GM19372 (cell line): Measurements from ENCODE around the gene FAM114A1.
"Not testable (repeated sequence)": the region's sequence is repeated elsewhere in the genome, so short reads cannot be mapped to it uniquely, and the experiment has no call there.

Experiments
- ATAC-seq: cut with Tn5 transposase; IDR thresholded peaks from one replicate; pipeline ENCODE4 v1.9.1; 2021; ENCODE audit warnings: mild to moderate bottlenecking, low read depth, moderate library complexity; ENCODE audit not compliant: unreplicated experiment

Gene FAM114A1

DNA sequence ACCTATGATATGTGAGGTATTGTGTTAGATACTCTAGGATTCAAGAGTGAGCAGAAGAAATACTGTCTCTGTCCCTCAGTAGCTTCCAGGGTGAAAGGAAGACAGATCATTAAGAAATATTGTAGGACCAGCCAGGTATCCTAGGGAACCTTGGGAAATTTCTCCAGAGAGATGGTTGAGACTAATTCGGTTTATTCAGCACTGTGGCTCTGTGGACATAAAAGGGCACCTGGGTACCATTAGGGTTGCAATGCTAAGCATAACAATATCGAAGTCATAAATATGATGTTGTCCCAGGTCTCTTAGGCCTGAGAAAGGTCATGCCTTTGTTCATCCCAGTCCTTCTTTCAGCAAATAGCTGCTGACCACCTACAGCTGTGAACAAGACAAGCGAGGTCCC, 61.0 kb downstream of the FAM114A1 start:
- ATAC-seq, result no peak

DNA sequence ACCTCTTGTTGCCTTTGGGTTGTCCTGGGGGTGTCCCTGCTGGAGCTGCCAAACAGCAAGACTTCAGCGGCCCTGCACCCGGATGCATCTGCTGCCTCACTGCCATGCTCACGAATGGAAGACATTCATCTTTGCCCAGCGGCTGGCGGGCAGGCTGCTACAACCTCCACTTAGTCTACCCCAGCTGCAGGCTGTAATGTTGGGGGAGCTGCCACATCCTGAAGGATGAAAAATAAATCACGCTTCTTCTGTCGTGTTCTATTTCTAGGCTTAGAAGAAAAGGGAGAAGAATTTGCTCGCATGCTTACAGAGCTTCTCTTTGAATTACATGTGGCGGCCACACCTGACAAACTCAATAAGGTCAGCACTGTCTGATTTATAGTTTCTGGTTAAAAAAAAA, 61.4 kb downstream of the FAM114A1 start:
- no peak for ATAC-seq

DNA sequence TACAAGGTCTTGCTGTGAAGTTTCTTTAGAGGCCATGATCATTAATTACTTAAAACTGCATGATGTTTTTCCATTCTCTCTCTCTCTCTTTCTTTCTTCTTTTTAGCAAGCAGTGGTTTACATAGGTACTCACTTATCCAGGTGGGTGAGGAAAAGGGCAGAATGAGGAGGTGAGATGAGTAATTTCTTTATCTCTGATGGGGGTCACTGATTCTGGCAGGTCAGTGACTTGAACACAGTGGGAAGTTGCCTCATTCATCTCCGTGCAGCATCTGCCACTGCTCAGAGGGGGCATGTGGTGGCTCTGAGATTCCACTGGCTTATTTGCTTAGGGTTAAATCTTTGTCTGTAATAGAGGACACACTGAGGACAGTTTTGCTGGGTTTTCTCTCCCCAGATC, 62.6 kb downstream of the FAM114A1 start:
- ATAC-seq, result no peak

DNA sequence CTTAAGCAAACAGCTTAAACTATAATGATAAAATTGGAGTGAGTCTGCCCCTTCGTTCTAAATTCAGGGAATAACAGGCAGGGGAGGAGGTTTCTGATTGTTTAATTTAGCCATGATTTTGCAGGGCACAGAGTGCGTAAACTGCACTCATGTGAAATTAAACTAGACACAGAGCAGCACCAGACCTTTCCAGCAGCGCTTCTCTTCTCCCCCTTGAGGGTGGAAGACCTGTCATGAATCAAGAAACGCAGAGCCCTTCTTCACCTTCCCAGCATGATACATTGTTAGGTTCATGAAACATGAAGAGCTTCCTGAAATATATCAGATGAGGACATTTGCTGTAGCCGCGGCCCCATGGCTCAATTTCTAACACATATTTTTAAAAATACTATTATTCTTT, 63.1 kb downstream of the FAM114A1 start:
- no peak for ATAC-seq

DNA sequence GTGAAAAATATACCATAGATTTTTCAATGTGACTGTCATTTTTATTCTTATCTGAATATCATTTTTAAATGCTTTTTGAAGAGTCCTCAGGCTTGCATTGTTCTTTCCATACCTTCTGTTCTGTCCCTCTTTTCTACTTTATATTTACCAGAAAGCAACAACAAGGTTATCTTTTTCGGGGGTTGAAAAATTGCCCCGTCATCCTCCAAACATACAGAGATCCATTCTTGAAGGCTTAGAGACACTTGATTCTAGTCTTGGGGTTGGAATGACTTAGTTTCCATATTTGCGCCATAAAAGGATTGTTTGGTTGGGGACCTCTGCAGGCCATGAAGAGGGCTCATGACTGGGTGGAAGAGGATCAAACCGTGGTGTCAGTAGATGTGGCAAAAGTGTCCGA, 63.5 kb downstream of the FAM114A1 start:
- no peak for ATAC-seq

DNA sequence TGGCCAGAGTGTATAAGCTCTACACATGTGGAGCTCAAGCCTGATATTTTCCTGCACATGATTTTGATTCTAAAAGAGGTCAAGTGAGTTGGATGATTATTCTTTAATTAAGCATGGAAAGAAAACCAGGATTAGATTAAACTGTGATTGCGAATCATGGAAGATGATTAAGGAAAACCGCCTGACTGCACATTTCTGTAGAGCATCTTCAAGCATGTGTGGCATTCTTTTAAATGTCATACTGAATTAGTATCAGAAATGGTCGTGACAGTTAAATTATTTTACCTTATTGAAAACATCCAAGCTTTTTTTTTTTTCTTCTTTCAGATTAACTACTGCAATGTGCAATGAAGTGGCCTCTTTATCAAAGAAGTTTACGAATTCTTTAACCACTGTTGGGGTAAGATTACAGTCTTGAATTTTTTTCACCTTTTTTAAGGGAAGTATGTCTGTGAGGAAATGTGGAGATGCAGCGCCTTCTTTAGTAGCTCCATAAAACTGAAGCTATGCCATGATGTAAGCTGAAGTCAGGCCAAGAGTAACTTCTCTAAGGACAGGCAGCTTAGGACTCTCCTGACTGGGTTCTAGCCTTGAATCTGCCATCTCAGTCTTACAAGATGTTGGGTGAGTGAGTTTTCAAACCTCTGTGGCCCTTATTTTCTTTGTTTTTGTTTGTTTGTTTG, 67.9 kb downstream of the FAM114A1 start:
- no peak for ATAC-seq

DNA sequence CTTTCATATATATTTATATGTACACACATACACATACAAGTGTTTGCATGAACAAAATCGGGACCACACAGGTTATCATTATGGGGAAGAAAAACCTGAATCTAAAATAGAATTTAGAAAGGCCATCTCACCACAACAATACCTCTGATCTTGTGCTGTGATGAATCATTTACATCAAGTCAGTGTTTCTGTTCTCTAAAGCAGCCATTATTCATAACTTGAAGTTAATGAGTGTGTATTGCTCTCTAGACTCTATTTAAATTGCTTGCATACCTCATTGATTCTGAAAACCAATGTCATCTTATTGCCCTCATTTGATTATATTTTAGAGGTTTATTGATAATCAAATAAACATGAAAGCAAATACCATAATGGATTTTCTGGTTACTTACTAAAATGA, 71.6 kb downstream of the FAM114A1 start:
- ATAC-seq, result peak; percentile 80

DNA sequence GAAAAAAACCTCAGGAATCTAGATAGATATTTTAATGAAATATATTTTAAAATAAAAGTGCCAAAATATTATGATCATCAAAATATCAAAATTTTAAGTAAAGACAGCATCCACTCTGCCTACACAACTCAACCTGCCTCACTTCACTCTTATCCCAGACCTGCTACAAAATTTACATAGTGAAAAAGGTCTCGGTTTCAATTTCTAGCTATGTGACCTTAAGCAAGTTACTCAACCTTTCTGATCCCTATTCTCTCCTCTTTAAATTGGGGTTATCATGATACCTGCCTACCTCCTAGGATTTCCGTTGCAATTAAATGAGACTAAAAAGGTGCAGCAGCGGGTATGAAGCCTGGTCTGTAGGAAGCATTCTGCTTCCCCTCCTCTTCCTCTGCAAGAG, 72.9 kb downstream of the FAM114A1 start:
- ATAC-seq, result no peak

DNA sequence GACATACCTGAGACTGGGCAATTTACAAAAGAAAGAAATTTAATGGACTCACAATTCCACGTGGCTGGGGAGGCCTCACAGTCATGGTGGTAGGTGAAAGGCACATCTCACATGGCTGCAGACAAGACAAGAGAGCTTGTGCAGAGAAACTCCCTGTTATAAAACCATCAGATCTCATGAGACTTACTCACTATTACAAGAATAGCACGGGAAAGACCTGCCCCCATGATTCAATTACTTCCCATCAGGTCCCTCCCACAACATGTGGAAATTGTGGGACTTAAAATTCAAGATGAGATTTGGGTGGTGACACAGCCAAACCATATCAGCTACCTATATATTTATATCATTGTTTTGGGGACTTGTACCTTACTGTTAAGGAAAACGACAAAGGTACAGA, 74.3 kb downstream of the FAM114A1 start:
- not testable (repeated sequence) for ATAC-seq

DNA sequence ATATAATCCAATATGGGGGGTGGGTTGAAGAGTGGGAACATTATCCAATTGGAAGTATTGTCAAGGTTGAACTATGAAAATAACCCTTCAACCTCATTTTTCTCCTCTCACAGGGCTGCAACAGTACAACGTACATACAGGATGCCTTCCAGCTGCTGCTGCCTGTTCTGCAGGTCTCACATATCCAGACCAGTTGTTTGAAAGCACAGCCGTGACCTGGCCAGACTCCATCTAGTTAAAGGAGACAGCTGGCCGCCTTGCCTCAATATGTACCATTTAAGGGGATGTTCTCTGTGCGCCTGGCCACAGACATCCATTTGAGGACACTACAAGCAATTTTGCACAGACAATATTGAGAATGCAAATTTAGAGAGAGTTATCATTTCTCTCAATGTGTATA, 75.7 kb downstream of the FAM114A1 start:
- ATAC-seq, result no peak

DNA sequence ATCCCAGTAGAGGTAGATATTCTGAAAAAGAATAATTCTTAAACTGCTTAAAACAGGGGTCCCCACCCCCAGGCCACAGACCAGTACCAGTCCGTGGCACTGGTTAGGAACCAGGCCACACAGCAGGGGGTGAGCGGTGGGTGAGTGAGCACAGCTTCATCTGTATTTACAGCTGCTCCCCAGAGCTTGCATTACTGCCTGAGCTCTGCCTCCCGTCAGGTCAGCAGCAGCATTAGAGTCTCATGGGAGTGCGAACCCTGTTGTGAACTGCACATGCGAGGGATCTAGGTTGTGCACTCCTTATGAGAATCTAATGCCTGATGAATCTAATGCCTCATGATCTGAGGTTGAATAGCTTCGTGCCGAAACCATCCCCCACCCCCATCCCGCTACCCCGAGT, 76.8 kb downstream of the FAM114A1 start:
- no peak for ATAC-seq

DNA sequence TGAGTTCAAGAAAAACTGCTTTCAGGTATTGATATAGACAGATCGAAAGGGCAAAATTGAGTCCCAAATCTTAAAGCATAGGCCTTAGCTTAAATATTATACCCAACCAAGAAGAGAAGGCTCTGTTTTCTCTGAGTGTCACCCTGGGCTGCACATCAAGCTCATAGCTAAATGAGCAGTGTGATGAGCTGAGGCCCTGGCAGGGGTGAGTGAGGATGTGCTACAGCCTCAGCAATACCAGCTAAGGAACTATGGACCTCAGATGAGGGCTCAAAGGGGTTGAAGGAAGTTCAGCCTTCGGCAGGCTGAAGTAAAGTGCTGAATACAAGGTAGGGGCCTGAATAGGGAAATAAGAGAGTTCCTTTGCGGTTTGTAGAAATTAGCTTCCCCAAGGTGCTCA, 79.3 kb downstream of the FAM114A1 start:
- no peak for ATAC-seq

DNA sequence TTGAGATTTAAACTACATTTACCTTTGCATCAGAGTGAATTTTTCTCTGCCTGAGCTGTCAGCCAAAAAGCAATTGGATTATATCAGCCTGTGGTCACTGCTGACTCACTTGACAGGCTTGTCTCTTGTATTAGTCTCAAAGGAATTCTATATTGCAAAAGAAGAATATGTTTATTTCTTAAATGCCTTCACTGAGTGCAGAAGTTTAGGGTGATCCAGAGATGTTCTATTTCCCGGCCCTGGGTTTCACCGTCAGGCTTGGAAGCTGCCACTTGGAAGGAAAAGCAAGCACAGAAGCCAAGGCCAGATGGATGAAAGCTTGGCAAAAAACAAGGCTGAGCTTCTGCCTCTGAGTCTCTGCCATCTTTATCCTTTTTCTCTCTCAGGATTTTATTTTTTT, 80.9 kb downstream of the FAM114A1 start:
- ATAC-seq, result no peak

DNA sequence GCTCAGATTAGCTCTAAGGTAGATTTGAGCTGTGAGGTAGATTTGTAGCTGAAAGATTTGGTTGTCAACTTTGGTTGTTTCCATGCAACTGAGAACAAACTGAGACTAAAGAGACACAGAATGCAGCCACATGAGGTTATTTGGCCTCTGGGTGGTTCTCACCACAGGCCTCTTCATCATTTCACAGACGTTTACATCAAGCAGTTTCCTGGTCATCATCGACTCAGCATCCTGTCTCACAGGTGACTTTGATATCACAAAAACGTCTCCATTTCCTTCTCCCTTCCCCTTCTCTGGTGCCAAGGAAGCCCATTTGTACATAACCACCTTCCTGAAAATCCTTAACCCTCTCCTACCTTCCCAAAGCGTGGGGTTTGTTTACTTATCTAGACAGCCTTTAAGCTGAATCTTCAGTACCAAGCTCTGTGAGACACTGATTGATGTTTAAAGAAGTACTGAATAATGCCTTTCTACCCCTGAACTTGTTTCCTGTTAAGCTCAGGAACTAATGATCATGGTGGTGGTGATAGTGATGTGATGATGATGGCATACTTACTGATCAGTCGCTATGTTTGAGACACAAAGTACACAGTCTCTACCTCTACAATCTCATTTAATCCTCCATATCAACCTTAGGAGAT, 81.9 kb downstream of the FAM114A1 start:
- ATAC-seq, result no peak

DNA sequence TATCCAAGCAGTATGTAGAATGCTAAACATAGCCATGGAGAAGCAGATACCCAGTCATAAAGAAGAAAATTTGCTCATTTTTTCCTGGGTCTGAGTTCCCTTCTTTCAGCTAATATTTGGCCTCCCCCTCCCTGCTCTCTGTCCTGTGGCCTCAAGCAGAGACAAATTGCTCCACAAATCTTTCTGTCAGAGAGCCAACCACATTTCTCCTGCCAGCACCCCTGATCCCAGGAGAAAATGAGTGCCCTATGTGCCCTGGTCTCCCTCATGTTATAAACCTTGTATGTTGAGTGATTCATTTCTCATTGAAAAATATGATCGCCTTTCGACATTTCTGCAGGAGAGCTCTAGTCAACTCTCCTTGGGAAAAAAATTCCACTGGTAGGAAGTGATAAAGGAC, 82.6 kb downstream of the FAM114A1 start:
- no peak for ATAC-seq

DNA sequence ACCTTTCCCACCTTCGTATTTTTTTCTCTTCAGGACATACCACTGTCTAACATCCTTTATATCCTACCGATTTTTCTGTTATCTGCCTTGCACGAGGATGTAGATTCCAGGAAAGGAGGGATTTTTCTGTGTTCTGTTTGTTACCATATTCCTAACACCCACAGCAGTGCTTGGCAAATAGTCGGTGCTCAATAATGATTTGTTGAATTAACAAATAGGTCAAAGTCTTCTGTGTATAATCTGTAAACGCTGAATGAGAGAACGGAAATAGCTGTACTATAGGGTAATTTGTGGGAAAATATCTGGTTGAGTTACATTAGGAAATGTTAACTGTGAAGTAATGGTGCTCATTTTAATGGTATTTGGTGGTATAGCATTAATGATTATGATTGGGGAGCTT, 83.1 kb downstream of the FAM114A1 start:
- ATAC-seq, result no peak

DNA sequence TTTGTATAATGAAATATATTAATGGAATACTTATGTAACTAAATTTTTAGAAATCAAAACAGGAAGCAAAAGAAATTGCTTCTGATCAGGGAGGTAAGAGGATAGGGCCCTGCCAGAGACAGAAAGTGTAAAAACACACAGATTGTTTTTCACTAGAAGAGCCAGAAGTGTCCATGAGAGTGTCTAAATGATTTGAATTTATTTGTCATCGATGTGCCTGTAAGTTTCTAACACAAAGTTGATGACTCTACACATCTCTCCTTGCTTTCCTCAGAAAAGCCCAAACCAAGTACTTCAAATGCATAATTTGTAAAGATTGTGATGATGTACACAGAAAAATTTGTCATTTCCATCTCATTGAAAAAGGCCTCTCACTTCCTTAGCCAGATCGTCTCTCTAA, 84.0 kb downstream of the FAM114A1 start:
- no peak for ATAC-seq

DNA sequence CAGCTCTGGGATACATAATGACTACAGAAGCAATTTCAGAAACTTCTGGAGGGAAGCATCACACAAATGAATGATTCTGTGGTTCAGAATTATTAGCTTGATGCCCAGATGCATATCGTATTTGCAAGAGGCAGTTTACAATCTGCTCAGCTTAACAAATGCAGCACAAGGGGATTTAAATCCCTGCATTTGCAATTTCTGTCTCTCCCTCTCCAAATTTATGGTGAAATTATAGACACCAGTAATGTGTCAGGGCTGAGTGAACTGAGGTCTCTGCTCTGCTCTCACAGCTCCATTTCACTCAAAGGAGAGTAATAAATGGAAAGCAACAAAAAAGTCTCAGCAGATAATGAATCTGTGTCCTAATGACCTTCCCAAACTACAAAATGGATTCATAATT, 84.4 kb downstream of the FAM114A1 start:
- no peak for ATAC-seq

DNA sequence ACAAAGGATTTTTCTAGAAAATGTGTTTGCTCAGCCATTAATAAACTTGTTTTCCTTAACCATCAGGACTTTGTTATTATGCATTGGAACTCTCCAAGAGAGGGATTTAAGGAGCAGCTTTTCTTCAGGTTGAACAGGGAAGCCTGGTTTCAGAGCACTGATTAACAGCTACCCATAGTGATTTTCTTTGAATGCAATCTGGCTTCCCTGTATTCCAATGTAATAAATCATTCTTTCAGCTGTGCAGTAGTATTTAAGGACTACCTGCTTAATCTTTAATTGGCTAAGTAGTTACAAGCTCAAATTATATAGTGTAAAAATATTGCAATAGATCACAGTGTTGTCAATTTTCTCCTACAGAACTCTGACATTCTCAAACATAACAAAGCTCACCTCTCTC, 87.1 kb downstream of the FAM114A1 start:
- ATAC-seq, result no peak

DNA sequence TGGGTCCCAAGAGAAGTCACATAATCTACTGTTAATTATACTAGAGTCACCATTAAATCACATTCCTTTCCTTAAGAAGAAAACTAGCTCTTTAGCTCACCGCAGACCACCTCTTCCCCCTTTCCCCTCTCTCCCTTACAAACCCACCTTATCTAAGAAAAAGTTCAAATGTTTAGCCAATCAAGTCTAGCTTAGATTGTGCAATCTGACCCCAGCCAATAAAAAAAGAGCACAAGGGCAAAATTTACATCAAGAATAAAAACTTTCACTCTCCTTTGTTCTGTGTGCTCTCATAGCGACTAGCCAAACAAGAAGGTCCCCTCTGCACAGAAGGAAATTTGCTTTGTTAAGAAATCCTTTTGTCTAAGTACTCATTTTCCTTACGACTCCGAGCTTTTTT, 88.4 kb downstream of the FAM114A1 start:
- ATAC-seq, result no peak

DNA sequence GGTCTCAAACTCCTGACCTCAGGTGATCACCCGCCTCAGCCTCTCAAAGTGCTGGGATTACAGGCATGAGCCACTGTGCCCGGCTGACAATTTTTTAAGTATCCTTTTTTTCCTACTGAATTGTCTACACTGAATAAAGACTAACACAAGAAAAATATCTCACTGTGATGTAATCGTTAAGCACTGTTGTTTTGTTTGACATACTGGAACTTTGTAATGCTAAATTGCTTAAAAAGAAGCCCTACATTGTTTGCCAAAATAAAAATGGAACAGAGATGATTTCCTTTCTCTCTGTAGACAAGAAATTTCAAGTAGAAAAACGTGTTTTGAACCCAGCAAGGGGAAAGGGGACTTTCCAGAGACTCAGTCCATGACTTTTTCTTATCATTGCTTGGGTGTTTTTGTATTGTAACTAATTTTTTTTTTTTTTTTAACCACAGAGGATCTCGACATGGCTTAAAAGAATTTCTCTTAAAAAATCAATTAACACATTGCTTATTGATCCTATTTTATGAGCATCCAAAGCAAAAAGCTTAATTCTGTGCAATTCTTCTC, 89.7 kb downstream of the FAM114A1 start:
- no peak for ATAC-seq

DNA sequence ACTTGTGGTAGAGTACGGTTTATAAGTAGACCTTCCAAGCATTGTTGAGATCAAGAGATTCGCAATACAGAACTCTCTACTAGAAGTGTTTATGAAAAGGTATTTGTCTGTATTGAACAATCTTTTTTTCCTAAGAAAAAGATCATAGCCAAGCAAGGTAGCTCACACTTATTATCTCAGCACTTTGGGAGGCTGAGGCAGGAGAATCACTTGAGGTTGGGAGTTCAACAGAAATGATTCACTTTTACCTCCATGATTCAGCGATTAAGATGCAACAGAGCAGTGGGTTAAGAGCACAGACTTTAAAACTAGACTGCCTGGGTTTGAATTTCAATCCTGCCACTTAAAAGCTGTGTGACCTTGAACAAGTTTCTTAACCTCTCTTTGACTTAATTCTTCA, 90.3 kb downstream of the FAM114A1 start:
- ATAC-seq, result no peak
